ENCODE measurements around the gene FEZ2. TPM values are rescaled to one million over a fixed set of nuclear protein-coding genes. Genes with fewer than 3 reads are reported as not detected.

Gene FEZ2
- total RNA-seq, 2 donors from 2014 or later, result 12.7 to 19.1 TPM

GRCh38 chr2:36584148-36584794, 13.7 kb downstream of the FEZ2 start:
- Histone ChIP-seq H3K9me3 (no peaks in the 10 kb centered on the region), H3K36me3 (replicated peaks in 1 of 2; ENCODE audit: insufficient read depth in 1 of 2, low read depth in 2 of 2) (no peaks in the 10 kb centered on the region), H3K27me3 (no peaks in the 10 kb centered on the region), H3K4me1 (peaks cover 4% of the 10 kb centered on the region), H3K4me3 (no peak overlapping the region), H3K27ac (no peak overlapping the region)
- ATAC-seq, result no peak
- intact Hi-C loops (cut with DNase I), result no loop called here
- no peak for TF ChIP-seq POLR2A (IDR thresholded peaks at IDR 0.05)
- TF ChIP-seq CTCF (IDR thresholded peaks at IDR 0.05), result no peak
- WGBS, 2 donors, result 94 to 95% methylated on average over 1 of the region's 1 CpG
- no peak for DNase-seq

GRCh38 chr2:36582951-36583350, 15.0 kb downstream of the FEZ2 start:
- no peaks in the 10 kb centered on the region for H3K9me3 ChIP-seq
- peak overlapping the region in 2 of 4 donors; percentile 7 to 56 for H3K27ac ChIP-seq
- H3K4me1 ChIP-seq, result peaks cover 12% of the 10 kb centered on the region
- TF ChIP-seq POLR2A (IDR thresholded peaks at IDR 0.05) (no peak), CTCF (IDR thresholded peaks at IDR 0.05) (no peak)
- H3K27me3 ChIP-seq, result no peaks in the 10 kb centered on the region
- intact Hi-C loops (cut with DNase I), result no loop called here
- no peaks in the 10 kb centered on the region for H3K36me3 ChIP-seq (replicated peaks in 1 of 2; ENCODE audit: insufficient read depth in 1 of 2, low read depth in 2 of 2)
- DNase-seq, result no peak
- no peak for ATAC-seq
- WGBS, 2 donors, result 39 to 45% methylated on average over 3 of the region's 3 CpGs
- H3K4me3 ChIP-seq, result no peak overlapping the region

- intact Hi-C loops (cut with DNase I), result no loop called here
- H3K9me3 ChIP-seq, result no peaks in the 10 kb centered on the region
- H3K27ac ChIP-seq, result peak overlapping the region in 3 of 4 donors; percentile 7 to 56 (median 28)
- ATAC-seq, result no peak
- no peak for DNase-seq
- WGBS, 2 donors, result 72% methylated on average over 5 of the region's 5 CpGs
- no peak for TF ChIP-seq CTCF (IDR thresholded peaks at IDR 0.05)
- TF ChIP-seq POLR2A (IDR thresholded peaks at IDR 0.05), result no peak
- H3K27me3 ChIP-seq, result no peaks in the 10 kb centered on the region
- H3K36me3 ChIP-seq (replicated peaks in 1 of 2; ENCODE audit: insufficient read depth in 1 of 2, low read depth in 2 of 2), result peaks cover 0 to under 1% of the 10 kb centered on the region in 2 donors
- H3K4me3 ChIP-seq, result no peak overlapping the region
- H3K4me1 ChIP-seq, result peaks cover 12% of the 10 kb centered on the region
These were observed 15.4 kb downstream of the FEZ2 start for GRCh38 chr2:36582538-36582937.

GRCh38 chr2:36579297-36579664, 18.7 kb downstream of the FEZ2 start:
- ATAC-seq, result no peak
- Histone ChIP-seq H3K36me3 (replicated peaks in 1 of 2; ENCODE audit: insufficient read depth in 1 of 2, low read depth in 2 of 2) (peaks cover 0 to 3% of the 10 kb centered on the region in 2 donors), H3K27me3 (no peaks in the 10 kb centered on the region), H3K4me1 (peaks cover 12% of the 10 kb centered on the region), H3K4me3 (no peak overlapping the region), H3K27ac (peak overlapping the region; percentile 6 to 69 (median 28)), H3K9me3 (no peaks in the 10 kb centered on the region)
- TF ChIP-seq POLR2A (IDR thresholded peaks at IDR 0.05) (no peak), CTCF (IDR thresholded peaks at IDR 0.05) (no peak)
- intact Hi-C loops (cut with DNase I), result no loop called here
- DNase-seq, result no peak
